Measurements from ENCODE around the gene FOXP2. TPM values are rescaled to one million over a fixed set of nuclear protein-coding genes. Genes with fewer than 3 reads are reported as not detected.

FOXP2 gene
- total RNA-seq, 2 experiments from 2014 or later, result not detected

DNA sequence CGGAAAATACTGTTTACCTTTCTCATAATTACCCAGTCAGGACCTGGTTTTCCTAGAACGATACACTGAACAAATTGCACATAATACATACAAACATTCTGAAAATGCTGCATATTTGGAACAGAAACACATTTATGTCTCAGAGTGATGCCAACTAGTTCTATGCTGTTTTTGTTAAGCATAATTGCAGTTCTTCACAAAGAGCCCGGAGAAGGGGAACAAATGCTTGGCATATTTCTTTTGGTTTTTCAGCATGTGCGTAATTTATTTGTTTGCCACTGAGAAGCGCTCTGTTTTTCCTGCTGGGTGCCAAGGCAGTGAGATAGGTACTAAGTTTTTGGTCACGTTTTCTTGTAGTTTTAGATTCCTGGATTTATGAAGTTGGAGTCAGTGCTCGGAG is 326.3 kb downstream of the FOXP2 start:
- BruUV-seq (replicated peaks), result no TSS peak
- no peak for DNase-seq (ENCODE audit: low spot score)
- Histone ChIP-seq H3K4me3 (ENCODE audit: low read depth, low read length, poor library complexity, severe bottlenecking) (no peak overlapping the region), H4K20me1 (ENCODE audit: insufficient read depth, low read length) (no peaks in the 10 kb centered on the region), H3K4me1 (ENCODE audit: insufficient read depth, low read length, poor library complexity, severe bottlenecking) (no peaks in the 10 kb centered on the region), H3K79me2 (ENCODE audit: insufficient read depth, low read depth, low read length) (no peaks in the 10 kb centered on the region), H2AFZ (ENCODE audit: low read length) (no peak overlapping the region), H3K9me2 (ENCODE audit: insufficient read depth, low read length) (no peaks in the 10 kb centered on the region), H3K4me2 (ENCODE audit: low read length) (no peak overlapping the region), H3K27ac (ENCODE audit: low read depth, low read length, poor library complexity, severe bottlenecking) (no peak overlapping the region), H3K9me3 (ENCODE audit: low read length) (no peaks in the 10 kb centered on the region), H3K36me3 (ENCODE audit: insufficient read depth, low read length) (no peaks in the 10 kb centered on the region)
- intact Hi-C loops (cut with micrococcal nuclease; ENCODE audit: unreplicated experiment), result no loop called here
- ChIA-PET POLR2A (no interaction called here), CTCF (ENCODE audit: unreplicated experiment) (no interaction called here)
- TF ChIP-seq, protein P1, sequence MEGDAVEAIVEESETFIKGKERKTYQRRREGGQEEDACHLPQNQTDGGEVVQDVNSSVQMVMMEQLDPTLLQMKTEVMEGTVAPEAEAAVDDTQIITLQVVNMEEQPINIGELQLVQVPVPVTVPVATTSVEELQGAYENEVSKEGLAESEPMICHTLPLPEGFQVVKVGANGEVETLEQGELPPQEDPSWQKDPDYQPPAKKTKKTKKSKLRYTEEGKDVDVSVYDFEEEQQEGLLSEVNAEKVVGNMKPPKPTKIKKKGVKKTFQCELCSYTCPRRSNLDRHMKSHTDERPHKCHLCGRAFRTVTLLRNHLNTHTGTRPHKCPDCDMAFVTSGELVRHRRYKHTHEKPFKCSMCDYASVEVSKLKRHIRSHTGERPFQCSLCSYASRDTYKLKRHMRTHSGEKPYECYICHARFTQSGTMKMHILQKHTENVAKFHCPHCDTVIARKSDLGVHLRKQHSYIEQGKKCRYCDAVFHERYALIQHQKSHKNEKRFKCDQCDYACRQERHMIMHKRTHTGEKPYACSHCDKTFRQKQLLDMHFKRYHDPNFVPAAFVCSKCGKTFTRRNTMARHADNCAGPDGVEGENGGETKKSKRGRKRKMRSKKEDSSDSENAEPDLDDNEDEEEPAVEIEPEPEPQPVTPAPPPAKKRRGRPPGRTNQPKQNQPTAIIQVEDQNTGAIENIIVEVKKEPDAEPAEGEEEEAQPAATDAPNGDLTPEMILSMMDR (conservative IDR thresholded peaks at IDR 0.05; ENCODE audit: low read length), result no peak
- TF ChIP-seq EZH2phosphoT487 (IDR thresholded peaks at IDR 0.05; ENCODE audit: borderline replicate concordance, low read depth, low read length), result no peak

- TF ChIP-seq EZH2phosphoT487 (IDR thresholded peaks at IDR 0.05; ENCODE audit: borderline replicate concordance, low read depth, low read length), result no peak
- TF ChIP-seq, protein P1 (conservative IDR thresholded peaks at IDR 0.05; ENCODE audit: low read length), result no peak
- Histone ChIP-seq H3K9me2 (ENCODE audit: insufficient read depth, low read length) (no peaks in the 10 kb centered on the region), H3K4me2 (ENCODE audit: low read length) (no peak overlapping the region), H3K27ac (ENCODE audit: low read depth, low read length, poor library complexity, severe bottlenecking) (no peak overlapping the region), H4K20me1 (ENCODE audit: insufficient read depth, low read length) (no peaks in the 10 kb centered on the region), H3K4me3 (ENCODE audit: low read depth, low read length, poor library complexity, severe bottlenecking) (no peak overlapping the region), H3K79me2 (ENCODE audit: insufficient read depth, low read depth, low read length) (no peaks in the 10 kb centered on the region), H2AFZ (ENCODE audit: low read length) (no peak overlapping the region), H3K36me3 (ENCODE audit: insufficient read depth, low read length) (no peaks in the 10 kb centered on the region), H3K4me1 (ENCODE audit: insufficient read depth, low read length, poor library complexity, severe bottlenecking) (no peaks in the 10 kb centered on the region), H3K9me3 (ENCODE audit: low read length) (no peaks in the 10 kb centered on the region)
- intact Hi-C loops (cut with micrococcal nuclease; ENCODE audit: unreplicated experiment), result no loop called here
- POLR2A ChIA-PET, result no interaction called here
- CTCF ChIA-PET (ENCODE audit: unreplicated experiment), result no interaction called here
- no peak for DNase-seq (ENCODE audit: low spot score)
- no TSS peak for BruUV-seq (replicated peaks)
Measured at GRCh38 chr7:114741911-114742310, 327.3 kb downstream of the FOXP2 start.

Small RNA genes within 50 kb of the gene (microRNA-seq; reads per million reads assigned to microRNA genes)
- not detected for gene MIR3666 (ENCODE audit: borderline replicate concordance)

Small RNA genes within 50 kb of the gene (small RNA-seq; reads per million reads assigned to genes)
- gene MIR3666 (not detected), gene RNA5SP238 (not detected)

Data from OCI-LY7 (cell line).